OCI-LY1 (cell line): Measurements from ENCODE around the gene ITSN1.

ENCODE experiments used
- H2AFZ ChIP-seq: fragments of 200-600 bp; sonication (generic), shearing (Covaris generic); 2 replicates; pipeline ENCODE4 v1.6.0; 2014; ENCODE audit warnings: antibody characterized with exemption, mild to moderate bottlenecking, low read length
- H3F3A ChIP-seq: fragments of 200-600 bp; sonication (generic), shearing (Covaris generic); 2 replicates; pipeline ENCODE4 v1.6.0; 2014; ENCODE audit warnings: mild to moderate bottlenecking, antibody characterized with exemption, low read length, moderate library complexity; ENCODE audit not compliant: insufficient read depth
- H3K27ac ChIP-seq: fragments of 200-600 bp; sonication (generic); 2 replicates; pipeline ENCODE4 v1.5.1; 2014; ENCODE audit warnings: low read length, mixed run types, mild to moderate bottlenecking, low read depth; ENCODE audit not compliant: poor library complexity, severe bottlenecking
- H3K27me3 ChIP-seq: fragments of 200-600 bp; sonication (generic); 2 replicates; pipeline ENCODE4 v1.6.0; 2014; ENCODE audit warnings: antibody characterized with exemption, mild to moderate bottlenecking, low read length, moderate library complexity; ENCODE audit not compliant: insufficient read depth
- H3K36me3 ChIP-seq: fragments of 200-600 bp; sonication (generic); 2 replicates; pipeline ENCODE4 v1.6.1; 2014; ENCODE audit warnings: mild to moderate bottlenecking, antibody characterized with exemption, low read length, moderate library complexity, mixed read lengths; ENCODE audit not compliant: insufficient read depth
- H3K4me1 ChIP-seq: fragments of 200-600 bp; sonication (generic); 2 replicates; pipeline ENCODE4 v1.5.1; 2014; ENCODE audit warnings: mild to moderate bottlenecking, low read length, moderate library complexity; ENCODE audit not compliant: insufficient read depth, severe bottlenecking
- H3K4me2 ChIP-seq: fragments of 200-600 bp; sonication (generic), shearing (Covaris generic); 2 replicates; pipeline ENCODE4 v1.6.1; 2014; ENCODE audit warnings: low read length
- H3K4me3 ChIP-seq: fragments of 200-600 bp; sonication (generic); 2 replicates; pipeline ENCODE4 v1.5.1; 2014; ENCODE audit warnings: low read length, low read depth, mild to moderate bottlenecking, mixed read lengths; ENCODE audit not compliant: poor library complexity, severe bottlenecking
- H3K79me2 ChIP-seq: fragments of 200-600 bp; shearing (Covaris generic); 2 replicates; pipeline ENCODE4 v1.6.1; 2016; ENCODE audit warnings: mixed run types, low read length, mixed read lengths; ENCODE audit not compliant: insufficient read depth
- H3K9ac ChIP-seq: fragments of 200-600 bp; sonication (generic), shearing (Covaris generic); 2 replicates; pipeline ENCODE4 v1.6.1; 2014; ENCODE audit warnings: mild to moderate bottlenecking, low read length, mixed read lengths
- H3K9me2 ChIP-seq: fragments of 200-600 bp; sonication (generic), shearing (Covaris generic); 2 replicates; pipeline ENCODE4 v1.6.1; 2014; ENCODE audit warnings: low read depth, mild to moderate bottlenecking, low read length, mixed read lengths
- H3K9me3 ChIP-seq: fragments of 200-600 bp; shearing (Covaris generic); 2 replicates; pipeline ENCODE4 v1.6.1; 2014; ENCODE audit warnings: low read length, mixed read lengths
- H4K20me1 ChIP-seq: fragments of 200-600 bp; sonication (generic), shearing (Covaris generic); 2 replicates; pipeline ENCODE4 v1.6.0; 2016; ENCODE audit warnings: mild to moderate bottlenecking, low read length; ENCODE audit not compliant: insufficient read depth
- EZH2 ChIP-seq: fragments of 200-600 bp; sonication (generic), shearing (Covaris generic); IDR thresholded peaks from 2 replicates; pipeline ENCODE4 v1.8.0; 2017; ENCODE audit warnings: borderline replicate concordance, mixed run types, mild to moderate bottlenecking, antibody characterized with exemption, low read length, moderate library complexity, mixed read lengths
- TF ChIP-seq, protein P1 (sequence below): fragments of 200-600 bp; sonication (generic), shearing (Covaris generic); IDR thresholded peaks from 2 replicates; pipeline ENCODE4 v1.5.1; 2017; ENCODE audit warnings: mild to moderate bottlenecking, antibody characterized with exemption, low read length, moderate library complexity, mixed read lengths

The ITSN1 gene

DNA sequence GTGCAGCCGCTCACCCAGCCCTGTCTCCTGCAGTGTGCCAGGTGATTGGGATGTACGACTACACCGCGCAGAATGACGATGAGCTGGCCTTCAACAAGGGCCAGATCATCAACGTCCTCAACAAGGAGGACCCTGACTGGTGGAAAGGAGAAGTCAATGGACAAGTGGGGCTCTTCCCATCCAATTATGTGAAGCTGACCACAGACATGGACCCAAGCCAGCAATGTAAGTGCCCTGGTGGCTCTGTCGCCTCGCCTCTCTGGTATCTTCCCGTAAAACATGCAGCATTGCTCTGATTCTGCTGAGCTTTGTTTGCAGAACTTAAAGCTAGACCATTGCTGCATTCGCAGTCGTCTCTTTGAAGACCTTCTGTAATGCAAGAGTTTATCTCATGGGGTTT, 194.1 kb downstream of the ITSN1 start:
- H3K4me1 ChIP-seq: no peaks in the 10 kb centered on the region
- H2AFZ ChIP-seq: no peak overlapping the region
- no peaks in the 10 kb centered on the region for H3F3A ChIP-seq
- TF ChIP-seq EZH2: no peak
- TF ChIP-seq, protein P1, sequence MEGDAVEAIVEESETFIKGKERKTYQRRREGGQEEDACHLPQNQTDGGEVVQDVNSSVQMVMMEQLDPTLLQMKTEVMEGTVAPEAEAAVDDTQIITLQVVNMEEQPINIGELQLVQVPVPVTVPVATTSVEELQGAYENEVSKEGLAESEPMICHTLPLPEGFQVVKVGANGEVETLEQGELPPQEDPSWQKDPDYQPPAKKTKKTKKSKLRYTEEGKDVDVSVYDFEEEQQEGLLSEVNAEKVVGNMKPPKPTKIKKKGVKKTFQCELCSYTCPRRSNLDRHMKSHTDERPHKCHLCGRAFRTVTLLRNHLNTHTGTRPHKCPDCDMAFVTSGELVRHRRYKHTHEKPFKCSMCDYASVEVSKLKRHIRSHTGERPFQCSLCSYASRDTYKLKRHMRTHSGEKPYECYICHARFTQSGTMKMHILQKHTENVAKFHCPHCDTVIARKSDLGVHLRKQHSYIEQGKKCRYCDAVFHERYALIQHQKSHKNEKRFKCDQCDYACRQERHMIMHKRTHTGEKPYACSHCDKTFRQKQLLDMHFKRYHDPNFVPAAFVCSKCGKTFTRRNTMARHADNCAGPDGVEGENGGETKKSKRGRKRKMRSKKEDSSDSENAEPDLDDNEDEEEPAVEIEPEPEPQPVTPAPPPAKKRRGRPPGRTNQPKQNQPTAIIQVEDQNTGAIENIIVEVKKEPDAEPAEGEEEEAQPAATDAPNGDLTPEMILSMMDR: no peak
- H3K9ac ChIP-seq: no peak overlapping the region
- H3K9me3 ChIP-seq: no peaks in the 10 kb centered on the region
- no peaks in the 10 kb centered on the region for H3K79me2 ChIP-seq
- H3K4me3 ChIP-seq: no peak overlapping the region
- no peak overlapping the region for H3K4me2 ChIP-seq
- no peaks in the 10 kb centered on the region for H3K9me2 ChIP-seq
- H3K27ac ChIP-seq: no peak overlapping the region
- H3K36me3 ChIP-seq: no peaks in the 10 kb centered on the region
- no peaks in the 10 kb centered on the region for H3K27me3 ChIP-seq
- H4K20me1 ChIP-seq: no peaks in the 10 kb centered on the region

DNA sequence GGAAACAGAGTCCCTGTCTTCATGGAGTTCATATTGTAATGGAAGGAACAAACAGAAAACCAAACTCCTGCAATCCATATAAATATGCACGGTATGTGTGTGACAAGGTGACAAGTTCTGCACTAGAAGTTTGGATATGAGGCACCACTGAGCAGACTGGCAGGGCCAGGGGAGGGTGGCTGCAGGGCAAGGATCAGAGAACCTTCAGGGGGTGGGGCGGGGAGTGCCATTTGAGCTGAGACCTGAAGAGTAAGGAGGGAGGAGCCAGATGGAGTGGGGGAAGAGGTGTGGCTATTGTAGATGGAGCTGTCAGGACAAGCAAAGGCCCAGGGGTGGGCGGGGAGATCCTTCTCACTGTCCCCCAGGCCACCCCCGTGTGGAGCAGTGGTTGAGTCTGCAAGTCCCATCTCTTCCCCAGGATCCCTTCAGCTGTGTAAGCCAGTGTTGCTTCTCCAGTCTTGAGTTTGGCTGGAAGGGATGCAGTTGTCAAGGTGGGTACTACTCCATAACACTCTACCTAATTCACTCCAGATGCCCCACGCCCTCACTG, 196.9 kb downstream of the ITSN1 start:
- Histone ChIP-seq H3K79me2 (no peaks in the 10 kb centered on the region), H3K27me3 (no peaks in the 10 kb centered on the region), H3K36me3 (no peaks in the 10 kb centered on the region), H3K27ac (no peak overlapping the region), H3K9me3 (no peaks in the 10 kb centered on the region), H3K4me3 (no peak overlapping the region), H3K9ac (no peak overlapping the region), H3K9me2 (no peaks in the 10 kb centered on the region), H2AFZ (no peak overlapping the region), H3F3A (no peaks in the 10 kb centered on the region), H4K20me1 (no peaks in the 10 kb centered on the region), H3K4me1 (no peaks in the 10 kb centered on the region), H3K4me2 (no peak overlapping the region)
- TF ChIP-seq, protein P1: no peak
- no peak for TF ChIP-seq EZH2

DNA sequence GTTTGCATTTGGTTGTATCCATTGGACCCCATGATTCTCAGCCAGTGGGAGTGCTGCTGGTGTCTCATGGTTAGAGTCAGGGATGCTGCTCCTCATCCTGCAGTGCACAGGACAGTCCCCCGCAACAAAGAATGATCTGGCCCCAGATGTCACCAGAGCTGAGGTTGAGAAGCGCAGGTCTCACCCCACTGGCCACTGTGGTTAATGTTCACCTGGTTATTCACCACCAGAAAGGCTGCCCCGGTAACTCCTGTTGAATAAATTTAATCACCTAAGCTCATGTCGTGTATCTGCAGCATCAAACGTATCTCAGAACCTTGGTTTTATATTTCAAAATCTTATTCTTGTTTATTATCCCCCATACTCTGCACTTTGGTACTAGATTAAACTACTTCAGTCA, 197.5 kb downstream of the ITSN1 start:
- Histone ChIP-seq H3K27me3 (no peaks in the 10 kb centered on the region; the same call in 1 of the 2 replicates), H4K20me1 (no peaks in the 10 kb centered on the region), H3K27ac (no peak overlapping the region), H3K4me2 (no peak overlapping the region), H3K9ac (no peak overlapping the region), H3K4me1 (no peaks in the 10 kb centered on the region), H3K4me3 (no peak overlapping the region), H3K36me3 (no peaks in the 10 kb centered on the region), H3F3A (no peaks in the 10 kb centered on the region), H3K9me2 (no peaks in the 10 kb centered on the region), H2AFZ (no peak overlapping the region), H3K79me2 (no peaks in the 10 kb centered on the region), H3K9me3 (no peaks in the 10 kb centered on the region)
- TF ChIP-seq EZH2: no peak

DNA sequence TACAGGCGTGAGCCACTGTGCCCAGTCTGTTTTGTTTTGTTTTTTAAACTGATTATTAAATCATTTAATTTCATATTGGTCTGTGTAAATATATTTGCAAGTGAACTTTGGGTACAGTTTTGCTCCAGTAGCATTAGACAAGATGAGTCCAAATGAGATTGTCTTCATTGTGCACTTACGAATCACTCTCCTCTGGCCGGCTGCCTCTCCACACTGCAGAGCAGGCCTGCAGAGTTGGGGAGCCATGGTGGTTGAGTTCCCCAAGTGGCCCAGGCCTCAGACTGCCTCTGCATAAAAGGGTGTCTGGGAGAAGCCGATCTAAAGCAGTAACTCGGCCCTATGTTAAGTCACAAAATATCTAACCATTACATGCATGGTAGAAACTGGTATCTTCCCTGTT, 198.5 kb downstream of the ITSN1 start:
- no peak overlapping the region for H3K4me2 ChIP-seq
- H3K9ac ChIP-seq: no peak overlapping the region

More for the DNA sequence above, 198.5 kb downstream of the ITSN1 start:
- H2AFZ ChIP-seq: no peak overlapping the region
- no peaks in the 10 kb centered on the region for H3K9me2 ChIP-seq
- H3K27ac ChIP-seq: no peak overlapping the region
- H4K20me1 ChIP-seq: no peaks in the 10 kb centered on the region
- TF ChIP-seq EZH2: no peak
- TF ChIP-seq, protein P1: no peak
- no peaks in the 10 kb centered on the region for H3K79me2 ChIP-seq
- no peaks in the 10 kb centered on the region for H3K9me3 ChIP-seq
- H3F3A ChIP-seq: no peaks in the 10 kb centered on the region
- no peaks in the 10 kb centered on the region; the same call in 1 of the 2 replicates for H3K27me3 ChIP-seq
- no peaks in the 10 kb centered on the region for H3K4me1 ChIP-seq
- H3K4me3 ChIP-seq: no peak overlapping the region
- H3K36me3 ChIP-seq: no peaks in the 10 kb centered on the region
